NOMO-1 treated with DMSO at 0.1 percent for 48 hours (cell line): Measurements from ENCODE around the gene LDHD.

Source experiments
- DNase-seq: peaks from one replicate; lab custom pipeline; 2025; ENCODE audit not compliant: unreplicated experiment; lab: John Stamatoyannopoulos, UW

Gene LDHD

DNA sequence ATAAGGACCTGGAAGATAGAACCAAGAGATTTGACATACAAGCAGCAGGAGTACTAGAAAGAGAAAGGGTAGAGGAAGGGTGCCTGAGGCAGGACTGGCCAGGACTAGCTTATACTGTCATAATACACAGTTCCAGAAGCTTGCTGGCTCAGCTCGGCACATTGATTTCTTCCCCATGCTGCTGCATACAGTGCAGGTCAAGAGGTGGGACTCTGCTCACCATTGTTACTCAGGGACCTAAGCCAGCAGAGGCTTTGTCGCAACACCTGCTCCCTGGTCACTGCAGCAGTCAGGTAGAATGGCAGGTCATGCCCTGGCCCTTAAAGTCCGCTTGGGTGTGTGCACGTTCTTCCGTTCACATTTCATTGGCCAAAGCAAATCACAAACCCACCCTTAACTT, 32.8 kb downstream of the LDHD start:
- DNase-seq, result no peak

DNA sequence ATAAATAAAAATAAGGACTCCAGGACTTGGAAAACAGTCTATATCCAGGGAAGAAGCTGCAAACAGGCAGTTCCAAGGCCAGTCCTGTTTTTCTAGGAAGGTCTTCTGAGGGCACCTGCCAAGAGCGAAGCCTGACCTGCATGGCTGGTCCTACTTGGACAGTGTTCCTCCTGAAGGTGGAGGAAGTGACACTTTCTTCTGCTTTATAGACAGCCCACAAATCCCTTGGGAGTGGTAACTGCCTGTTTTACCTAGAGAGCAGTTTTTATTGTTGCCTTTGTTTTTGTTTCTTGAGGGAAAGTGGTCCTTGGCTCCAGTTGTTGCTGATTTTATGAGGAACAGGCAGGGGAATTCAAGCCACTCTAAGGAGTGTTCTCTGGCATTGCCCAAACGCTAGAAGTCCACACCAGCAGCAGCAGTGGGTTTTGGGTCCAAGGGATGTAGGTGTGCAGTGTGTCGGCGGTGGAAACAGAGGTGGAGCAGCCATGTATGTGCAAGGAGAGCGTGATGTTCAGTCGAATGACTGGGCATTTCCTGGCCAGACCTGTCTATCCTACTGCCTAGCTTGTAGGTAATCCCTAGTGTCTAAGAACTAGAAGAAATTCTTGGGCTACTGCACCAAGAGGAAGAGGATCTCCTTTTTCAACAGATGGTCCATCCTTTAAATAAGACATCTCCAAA, 35.3 kb downstream of the LDHD start:
- DNase-seq, result no peak

DNA sequence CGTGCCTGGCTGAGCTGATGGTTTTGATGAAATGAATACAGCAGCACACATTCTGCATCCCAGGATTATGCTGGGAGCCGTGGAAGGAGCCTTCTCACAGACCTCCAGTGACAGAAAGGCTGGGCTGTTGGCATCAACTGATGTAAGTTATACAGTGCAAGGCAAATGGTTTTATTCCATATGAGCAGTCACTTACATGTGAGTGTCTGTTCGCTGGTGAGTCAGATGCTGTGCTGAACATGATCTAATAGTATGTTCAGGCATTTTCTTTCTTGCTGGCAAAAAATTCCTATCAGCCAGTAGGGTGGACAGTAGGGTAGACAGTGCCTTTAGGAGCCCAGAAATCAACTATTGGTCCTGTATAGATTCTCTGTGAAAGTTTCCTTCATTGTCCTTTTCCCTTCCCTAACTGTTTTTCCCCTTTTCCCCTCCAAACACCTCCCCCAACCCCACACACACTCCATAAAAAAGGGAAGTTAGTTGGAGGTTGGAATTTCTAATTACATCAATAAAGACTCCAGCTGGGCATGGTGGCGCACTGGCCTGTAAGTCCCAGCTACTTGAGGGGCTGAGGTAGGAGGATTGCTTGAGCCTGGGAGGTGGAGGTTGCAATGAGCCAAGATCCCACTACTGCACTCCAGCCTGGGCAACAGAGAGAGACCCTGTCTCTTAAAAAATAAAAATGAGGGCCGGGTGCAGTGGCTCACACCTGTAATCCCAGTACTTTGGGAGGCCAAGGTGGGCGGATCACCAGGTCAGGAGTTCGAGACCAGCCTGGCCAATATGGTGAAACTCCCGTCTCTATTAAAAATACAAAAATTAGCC, 36.2 kb downstream of the LDHD start:
- DNase-seq, result no peak

DNA sequence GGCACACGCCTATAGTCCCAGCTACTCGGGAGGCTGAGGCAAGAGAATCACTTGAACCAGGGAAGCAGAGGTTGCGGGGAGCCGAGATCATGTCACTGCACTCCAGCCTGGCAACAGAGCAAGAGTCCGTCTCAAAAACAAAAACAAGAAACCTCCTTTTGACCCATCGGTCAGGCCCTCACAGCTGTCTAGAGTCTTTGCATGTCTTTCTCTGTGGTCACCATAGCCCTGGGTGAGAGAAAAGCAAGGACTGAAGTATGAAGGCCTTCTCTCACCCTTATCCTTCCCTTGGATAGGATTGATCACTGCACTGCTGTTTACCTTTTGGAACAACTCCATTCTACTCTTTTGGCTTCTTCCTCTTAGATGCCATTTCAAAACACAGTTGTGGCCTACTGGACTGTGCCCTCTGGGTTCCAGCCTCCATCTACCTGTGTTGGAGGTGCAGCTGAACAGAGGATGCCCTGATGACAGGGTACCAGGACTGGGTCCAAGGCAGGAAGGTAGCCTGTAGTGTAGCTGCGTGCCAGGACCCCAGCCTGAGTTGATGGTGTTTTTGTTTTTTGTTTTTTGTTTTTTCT, 37.1 kb downstream of the LDHD start:
- DNase-seq, result no peak

DNA sequence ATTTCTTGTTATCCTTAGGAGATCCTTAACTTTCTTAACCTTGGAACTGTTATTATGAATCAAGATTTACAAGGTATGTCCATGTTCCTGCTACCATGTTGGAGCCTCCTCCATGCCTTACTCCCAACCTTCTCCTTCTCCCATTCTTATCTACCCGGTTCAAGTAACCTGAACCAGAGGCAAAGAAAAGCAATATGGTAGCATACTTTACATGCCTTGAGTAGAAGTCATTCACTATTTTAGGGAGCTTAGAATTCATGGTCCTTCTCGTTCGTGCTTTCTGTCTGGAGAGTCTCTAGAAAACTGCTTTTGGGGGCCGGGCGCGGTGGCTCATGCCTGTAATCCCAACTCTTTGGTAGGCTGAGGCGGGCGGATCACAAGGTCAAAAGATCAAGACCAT, 37.7 kb downstream of the LDHD start:
- no peak for DNase-seq

DNA sequence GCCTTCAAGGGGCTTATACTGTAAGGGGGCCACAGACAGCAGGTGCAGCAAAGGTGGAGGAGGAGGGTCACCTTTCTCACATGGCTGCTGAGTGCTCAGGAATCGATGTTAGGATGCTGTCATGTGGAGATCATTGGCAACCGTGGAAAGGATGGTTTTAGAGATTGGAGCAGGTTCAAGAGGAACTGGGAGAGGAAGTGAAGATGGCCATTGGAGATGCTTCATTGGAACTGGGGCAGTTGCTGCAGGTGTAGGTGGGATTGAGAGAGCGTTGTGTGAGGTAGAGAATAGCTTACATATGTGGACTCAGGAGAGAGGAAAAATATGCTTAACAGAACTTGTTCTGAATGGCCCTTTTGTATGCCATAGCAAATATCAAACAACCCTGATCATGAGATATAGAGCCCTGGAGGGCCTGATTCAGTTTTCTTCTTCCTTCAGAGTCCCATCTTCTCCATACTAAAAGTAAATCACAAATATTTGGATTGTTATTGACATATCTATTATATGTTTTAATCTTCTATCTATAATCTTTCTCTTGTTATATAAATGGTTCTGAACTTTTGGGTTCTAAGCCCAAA, 40.8 kb downstream of the LDHD start:
- DNase-seq, result no peak

DNA sequence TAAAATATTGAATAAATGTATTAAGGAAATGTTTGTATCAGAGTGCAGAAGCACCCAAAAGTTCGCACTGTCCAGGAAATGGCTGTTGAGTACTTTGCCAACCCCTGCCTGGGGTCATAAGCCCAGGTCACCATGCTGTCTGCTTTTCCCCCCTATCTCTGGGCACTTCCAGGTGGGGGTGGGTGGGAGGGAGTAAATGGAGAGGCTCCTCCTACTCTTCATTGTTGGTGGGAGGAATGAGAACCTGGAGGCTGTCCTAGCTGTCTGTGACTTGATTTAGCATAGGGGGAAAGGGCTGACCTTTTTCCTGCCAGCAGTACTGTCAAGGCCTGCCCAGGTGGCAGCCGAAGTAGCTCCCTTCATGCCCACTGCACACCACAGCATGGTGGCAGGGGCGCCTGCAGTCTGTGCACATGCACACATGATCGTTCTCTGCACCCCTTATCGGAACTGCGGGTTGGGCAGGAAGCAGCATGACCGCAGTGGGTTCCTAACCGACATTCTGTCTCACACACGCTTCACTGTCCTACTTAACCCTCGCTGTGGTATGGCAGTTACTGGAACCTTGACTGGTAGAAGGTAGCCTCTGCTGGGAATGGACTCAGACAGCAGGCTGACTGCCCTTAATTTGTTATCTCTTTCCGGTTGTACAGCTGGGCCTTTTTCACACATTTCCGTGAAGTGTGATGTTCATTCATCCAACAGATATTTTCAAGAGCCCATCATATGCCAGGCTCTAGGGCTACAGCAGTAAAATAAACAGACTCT, 41.5 kb downstream of the LDHD start:
- peak; percentile 93 for DNase-seq

DNA sequence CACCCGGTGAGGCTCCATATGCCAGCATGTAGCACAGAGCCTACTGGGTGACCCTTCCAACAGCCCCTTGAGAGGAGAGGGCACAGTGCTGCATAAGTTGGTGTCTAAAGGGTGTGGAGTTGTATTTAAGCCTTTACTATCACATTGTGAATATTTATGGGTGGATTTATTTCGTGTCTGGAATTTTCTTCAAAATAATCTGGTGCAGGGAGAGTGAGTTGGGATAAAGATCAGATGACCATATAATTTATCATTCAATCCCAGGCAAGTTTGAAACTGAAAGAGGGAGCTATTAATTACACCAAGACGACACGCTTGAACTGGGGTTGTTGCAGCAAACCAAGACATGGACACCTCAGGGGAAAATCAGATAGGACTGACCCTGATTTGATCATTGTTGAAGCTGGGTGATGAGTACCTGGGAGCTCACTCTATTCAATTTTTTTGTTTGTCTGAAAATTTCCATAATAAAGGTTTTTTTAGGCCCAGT, 42.2 kb downstream of the LDHD start:
- no peak for DNase-seq

DNA sequence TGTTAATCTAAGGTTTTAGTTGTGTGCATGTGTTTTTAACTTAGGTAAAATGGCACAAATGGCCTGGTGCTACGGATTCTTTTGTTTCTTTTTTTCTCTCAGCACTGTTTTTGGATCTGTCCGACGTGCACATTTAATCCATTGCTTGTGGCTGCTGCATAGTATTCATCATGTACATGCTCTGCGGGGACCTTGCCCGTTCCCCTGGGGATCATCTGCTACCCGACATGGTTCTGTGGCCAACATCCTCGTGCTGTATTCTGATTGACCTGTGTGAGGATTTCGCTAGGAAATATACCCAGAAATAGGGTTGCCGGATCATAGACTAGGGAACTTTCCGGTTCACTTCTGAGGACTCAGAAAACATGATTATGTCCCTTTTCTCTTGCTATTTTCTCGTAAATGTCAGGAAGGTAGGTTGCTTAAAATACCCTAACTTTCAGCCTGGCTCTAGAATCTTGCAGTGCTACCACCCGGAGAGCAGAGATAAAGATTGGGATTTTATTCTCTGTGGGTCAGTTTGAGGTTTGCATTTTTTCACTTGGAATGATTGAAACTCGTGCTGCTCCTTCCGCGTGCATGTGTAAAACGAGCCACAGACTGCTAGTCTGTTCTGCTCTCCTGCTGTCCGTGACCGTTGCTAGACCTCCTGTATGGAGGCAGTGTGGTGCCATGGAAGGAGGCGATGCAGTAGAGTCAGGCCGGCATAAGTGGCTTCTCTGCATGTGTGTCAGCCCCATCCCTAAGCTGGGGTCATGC, 42.9 kb downstream of the LDHD start:
- no peak for DNase-seq

DNA sequence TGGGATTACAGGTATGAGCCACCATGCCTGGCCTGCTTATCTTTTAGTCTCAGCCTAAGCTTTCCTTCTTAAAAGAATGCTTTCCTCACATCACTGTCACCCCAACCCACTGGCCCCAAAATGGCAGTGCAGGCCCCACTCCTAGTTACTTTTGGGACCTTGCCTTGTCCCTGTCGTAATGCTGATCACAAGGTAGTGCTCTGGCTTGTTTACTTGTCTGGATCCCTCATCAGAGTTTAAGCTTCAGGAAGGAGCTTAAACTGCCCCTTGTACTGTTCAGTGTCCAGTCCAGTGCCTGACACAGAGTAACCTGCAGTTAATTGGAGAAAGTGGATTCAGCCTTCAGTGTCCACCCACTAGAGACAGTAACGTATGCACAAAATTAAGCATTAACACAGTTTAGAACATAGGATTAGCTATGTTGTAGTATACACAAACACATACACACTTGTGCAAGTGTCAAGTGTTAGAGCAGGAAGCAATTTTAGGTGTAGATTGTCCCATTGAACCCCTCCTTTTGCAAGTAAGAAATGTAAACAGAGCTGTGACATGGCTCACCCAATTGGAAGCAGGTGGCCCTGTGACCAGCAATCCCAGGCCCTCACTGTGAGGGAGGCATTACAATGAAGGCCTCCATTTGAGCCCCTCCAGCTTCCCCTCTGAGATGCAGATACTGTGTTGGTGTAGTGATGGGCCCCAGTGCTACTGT, 44.2 kb downstream of the LDHD start:
- no peak for DNase-seq

DNA sequence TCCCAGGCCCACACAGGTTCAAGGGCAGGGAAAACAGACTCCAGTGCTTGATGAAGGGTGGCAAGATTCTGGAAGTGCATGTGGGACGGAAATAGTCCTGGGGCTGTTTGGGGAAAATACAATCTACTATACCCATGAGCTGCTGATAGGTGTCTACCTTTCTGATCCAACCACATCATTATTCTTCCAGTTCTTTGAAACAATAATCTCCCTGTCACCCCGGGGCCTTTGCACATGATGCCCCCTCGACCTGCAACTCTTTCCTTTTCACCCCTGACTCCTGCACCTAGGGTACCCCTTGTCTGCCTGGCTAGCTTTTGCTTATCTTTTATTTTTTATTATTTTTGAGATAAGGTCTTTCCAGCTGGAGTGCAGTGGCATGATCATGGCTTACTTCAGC, 45.0 kb downstream of the LDHD start:
- no peak for DNase-seq

DNA sequence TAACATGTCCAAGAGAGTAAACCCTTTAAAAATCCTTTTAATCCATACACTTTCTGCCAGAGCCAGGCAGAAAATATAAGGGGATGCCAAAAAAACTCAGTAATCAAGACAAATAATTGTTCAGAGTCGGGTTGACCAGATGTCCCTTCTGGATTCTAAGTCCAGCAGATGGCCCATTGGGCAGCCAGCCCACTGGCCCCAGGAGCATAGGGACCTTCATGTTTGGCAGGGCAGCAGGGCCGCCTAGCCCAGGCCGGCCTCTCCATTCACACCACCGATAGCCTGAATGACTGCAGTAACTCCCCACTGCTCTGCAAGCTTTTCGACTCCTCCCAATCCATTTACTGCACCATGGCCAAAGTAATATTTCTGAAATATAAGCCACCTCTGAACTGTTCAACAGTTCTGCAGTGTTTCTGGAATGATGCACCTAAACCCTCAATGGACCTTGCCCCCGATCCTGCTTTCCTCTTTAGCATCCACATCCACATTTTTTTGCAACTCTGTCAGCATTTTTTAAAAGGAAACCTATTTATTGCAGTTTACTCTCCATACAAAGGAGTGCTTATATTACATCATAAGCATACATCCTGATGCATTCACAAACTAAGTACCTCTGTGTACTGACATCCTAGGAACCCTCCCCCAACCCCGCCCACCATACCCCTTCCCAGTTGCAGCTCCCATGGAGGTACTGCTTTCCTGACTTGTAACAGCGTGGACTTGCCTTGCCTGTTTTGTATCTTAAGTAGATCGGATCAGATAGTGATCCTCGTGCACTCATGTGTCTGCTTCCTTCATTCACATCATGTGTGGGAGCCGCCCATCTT, 46.4 kb downstream of the LDHD start:
- no peak for DNase-seq

DNA sequence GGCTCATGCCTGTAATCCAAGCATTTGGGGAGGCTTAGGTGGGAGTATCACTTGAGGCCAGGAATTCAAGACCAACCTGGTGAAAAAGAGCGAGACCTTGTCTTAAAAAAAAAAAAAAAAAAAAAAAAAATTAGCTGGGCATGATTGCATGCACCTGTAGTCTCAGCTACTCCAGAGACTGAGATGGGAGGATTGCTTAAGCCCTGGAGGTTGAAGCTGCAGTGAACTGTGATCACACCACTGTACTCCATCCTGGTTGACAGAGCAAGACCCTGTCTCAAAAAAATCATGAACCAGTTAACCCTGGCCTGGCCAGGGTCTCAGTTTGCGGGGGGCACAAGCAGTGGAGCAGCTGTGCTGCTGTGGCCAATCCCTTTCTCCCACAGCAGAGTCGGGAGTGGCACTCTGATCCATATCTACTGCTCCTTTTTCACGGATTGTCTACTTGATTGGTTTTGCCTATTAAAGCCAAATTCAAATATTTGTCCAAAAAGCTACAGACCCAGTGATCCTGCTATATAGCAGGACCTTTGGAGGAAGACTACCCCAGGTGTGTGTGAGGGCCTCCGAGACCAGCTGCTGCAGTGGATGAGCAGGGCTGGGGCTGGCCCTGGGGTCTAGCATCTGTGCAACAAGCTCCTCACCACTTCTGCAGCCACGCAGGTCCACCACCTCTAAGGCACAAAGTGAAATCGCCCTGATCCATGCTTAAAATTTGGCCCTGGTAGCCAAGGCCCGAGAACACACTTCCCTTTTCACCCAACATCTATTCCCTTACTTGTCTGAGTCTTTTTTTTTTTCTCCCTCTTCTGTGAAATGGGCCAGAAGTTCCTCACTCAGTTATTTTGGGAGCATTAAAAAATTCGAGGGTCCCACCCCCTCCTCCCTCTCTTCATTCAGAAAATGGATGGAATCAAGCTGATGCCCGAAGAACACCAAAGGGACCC, 48.2 kb downstream of the LDHD start:
- no peak for DNase-seq

DNA sequence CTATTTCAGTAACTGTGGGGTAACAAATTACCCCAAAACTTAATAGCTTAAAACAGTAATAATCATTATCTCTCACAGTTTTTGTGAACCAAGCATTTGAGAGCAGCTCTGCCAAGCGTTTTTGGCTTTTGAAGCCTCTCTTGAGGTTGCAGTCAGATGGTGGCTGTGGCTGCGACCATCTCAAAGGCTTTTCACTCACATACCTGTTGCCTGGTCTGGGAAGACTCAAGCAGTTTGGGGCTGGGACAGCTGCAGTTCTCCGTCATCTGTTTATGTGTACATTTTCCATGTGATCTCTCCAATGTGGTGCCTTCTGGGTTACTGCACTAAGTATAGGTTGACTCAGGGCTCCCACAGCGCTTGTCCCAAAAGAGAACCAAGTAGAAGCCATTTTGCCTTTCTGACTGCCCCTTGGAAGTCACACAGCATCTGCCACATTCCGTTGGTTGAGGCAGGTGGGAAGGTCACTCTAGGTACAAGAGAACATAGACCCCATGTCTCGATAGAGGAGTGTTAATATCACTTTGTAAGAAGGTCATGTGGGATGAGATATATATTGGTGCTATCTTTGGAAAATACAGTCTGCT, 49.6 kb downstream of the LDHD start:
- no peak for DNase-seq

DNA sequence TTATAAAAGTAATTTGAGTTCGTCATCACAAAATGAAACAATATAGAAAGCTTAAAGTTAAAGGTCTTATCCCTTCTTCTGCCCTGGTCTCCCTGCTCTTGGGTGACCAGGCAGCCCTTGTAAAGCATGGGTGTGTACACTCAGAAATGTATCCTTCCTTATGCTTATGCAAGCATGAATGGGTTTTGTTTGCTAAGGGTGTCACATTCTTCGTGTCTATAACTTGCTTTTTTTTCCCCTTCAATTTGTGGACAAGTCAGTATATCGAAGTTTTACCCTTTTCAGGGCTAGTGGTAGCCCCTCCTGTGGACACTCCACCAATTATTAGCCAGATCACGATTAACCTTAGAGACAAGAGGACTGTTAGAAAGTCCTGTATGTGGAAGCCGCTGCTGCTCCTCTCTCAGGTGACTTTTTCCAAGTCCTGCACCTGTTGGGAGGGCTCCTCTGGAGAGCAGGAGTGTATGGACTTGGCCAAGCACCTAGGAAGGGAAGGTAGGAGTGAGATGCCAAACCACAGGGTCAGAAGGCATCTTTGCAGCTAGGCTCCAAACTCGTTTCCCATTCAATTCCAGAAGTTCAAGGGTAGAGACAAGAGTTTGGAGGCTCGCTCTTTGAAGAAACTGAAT, 50.9 kb downstream of the LDHD start:
- DNase-seq, result no peak

DNA sequence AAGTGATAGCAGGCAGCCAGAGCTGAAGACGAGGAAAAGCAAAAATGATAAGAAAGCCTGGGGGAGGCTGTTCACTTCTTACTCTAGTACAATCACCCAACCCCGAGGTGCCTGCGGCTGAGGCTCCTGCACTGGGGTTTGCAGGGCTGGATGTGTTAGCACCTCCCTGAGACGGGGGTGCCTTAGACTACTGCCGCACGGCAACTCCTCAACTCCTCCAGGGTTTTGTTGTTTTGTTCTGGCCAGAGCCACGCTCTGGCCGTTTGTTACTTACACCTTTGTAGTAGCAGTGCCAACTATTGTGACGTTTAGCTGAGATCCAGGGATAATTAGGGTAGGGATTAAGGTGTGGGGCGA, 51.5 kb downstream of the LDHD start:
- DNase-seq, result peak; percentile 16
